Sciatic nerve (tissue), 2 donors: ENCODE measurements around the gene FGF6. TPM values are rescaled to one million over a fixed set of nuclear protein-coding genes. Genes with fewer than 3 reads are reported as not detected.

Source experiments
- ATAC-seq: fragments of 200-7000 bp; cut with Tn5 transposase; one replicate; pipeline ENCODE4 v1.9.1; 2020; ENCODE audit warnings: mild to moderate bottlenecking, moderate library complexity
- DNase-seq: peaks from one replicate; pipeline ENCODE4 v3.0.0-alpha.2; 2020; ENCODE audit warnings: low spot score
- intact Hi-C: fragments of 100-400 bp; cut with DNase I; formaldehyde crosslinking; loops from one replicate; pipeline ENCODE4 v1.14.2; 2022
- total RNA-seq: library from RNA; stranded (reverse); fragmentation: NEBNext Ultra II Directional; extraction: Animal tissue kit (Norgen Biotek cat#: 25700); gene quantifications from one replicate; pipeline ENCODE4 v1.2.1, GENCODE V29; 2021
- donor health status: DM: no; HTN: no; CAD: no.
- donor health status: DM: no; HTN: no; CAD: no.

FGF6 gene
- total RNA-seq, 1 donor from 2014 or later, result not detected

- DNase-seq (no peak), ATAC-seq (no peak)
- intact Hi-C loops, result no loop called here
Measured at GRCh38 chr12:4387607-4388006, 58.0 kb downstream of the FGF6 start.

- ATAC-seq, result no peak
- no peak for DNase-seq
- intact Hi-C loops, result no loop called here
Measured at GRCh38 chr12:4386801-4387200, 58.8 kb downstream of the FGF6 start.

Other genes with a start within 250 kb of the FGF6 start
- gene CCND2, start 172.1 kb downstream of the FGF6 start, total RNA-seq, result 130 TPM
- gene TIGAR, start 124.6 kb downstream of the FGF6 start, total RNA-seq, result 7.9 TPM
- not detected for gene FGF23, start 66.1 kb downstream of the FGF6 start, total RNA-seq
- gene RAD51AP1, start 93.1 kb upstream of the FGF6 start, total RNA-seq, result 1.4 TPM
- 24.8 TPM for gene DYRK4, start 116.4 kb upstream of the FGF6 start, total RNA-seq
- gene AKAP3, start 203.2 kb upstream of the FGF6 start, total RNA-seq, result 2.4 TPM
- gene NDUFA9, start 203.3 kb upstream of the FGF6 start, total RNA-seq, result 54.2 TPM